ENCODE measurements around the gene AREL1. TPM values are rescaled to one million over a fixed set of nuclear protein-coding genes. Genes with fewer than 3 reads are reported as not detected.

AREL1 gene
- total and polyA plus RNA-seq, 2 donors (not counting 3 experiments of a cell fraction or from before 2014, with no cell fraction given): 46.4 to 67.2 TPM

DNA sequence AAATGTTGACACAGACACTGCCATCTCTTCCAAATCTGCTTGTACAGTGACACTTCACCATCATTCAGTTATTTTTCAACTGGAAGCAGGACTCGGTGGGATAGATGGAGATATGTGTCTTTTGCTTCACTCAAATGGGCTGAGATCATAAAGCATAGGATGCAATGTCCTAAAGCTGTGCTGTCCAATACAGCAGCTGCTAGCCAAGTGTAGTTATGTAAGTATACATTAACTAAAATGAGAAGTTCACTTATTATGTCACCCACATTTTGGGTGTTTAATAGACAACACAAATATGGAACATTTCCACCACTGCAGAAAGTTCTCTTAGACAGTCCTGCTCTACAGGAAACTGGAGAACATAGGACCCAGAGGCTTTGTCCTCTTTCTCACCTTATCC is 43.6 kb downstream of the AREL1 start:
- Histone ChIP-seq H3K9ac (replicated peaks; ENCODE audit: extremely low read depth, insufficient read depth, low read length) (no peak overlapping the region), H3K36me3 (ENCODE audit: control insufficient read depth in 2 of 2, extremely low read depth in 1 of 2, insufficient read depth in 2 of 2, low read length in 2 of 2) (peaks cover 12 to 21% of the 10 kb centered on the region in 2 experiments), H3K9me3 (replicated peaks; ENCODE audit: control insufficient read depth, insufficient read depth, low read length) (no peaks in the 10 kb centered on the region), H3K4me2 (ENCODE audit: insufficient read depth, low read length) (no peak overlapping the region), H3K27ac (ENCODE audit: insufficient read depth, low read depth, low read length) (no peak overlapping the region), H3K4me3 (replicated peaks in 1 of 3; ENCODE audit: insufficient read depth in 1 of 3, low read depth in 1 of 3, low read length in 3 of 3) (no peak overlapping the region), H4K20me1 (replicated peaks; ENCODE audit: control insufficient read depth, extremely low read depth, insufficient read depth, low read length) (no peaks in the 10 kb centered on the region), H3K27me3 (ENCODE audit: control insufficient read depth in 2 of 2, insufficient read depth in 2 of 2, low read length in 2 of 2) (no peaks in the 10 kb centered on the region), H3K9me1 (replicated peaks; ENCODE audit: control insufficient read depth, extremely low read depth, insufficient read depth, low read length) (no peaks in the 10 kb centered on the region), H3K4me1 (ENCODE audit: control insufficient read depth, extremely low read depth, insufficient read depth, low read length) (peaks cover 43% of the 10 kb centered on the region), H3K79me2 (ENCODE audit: control insufficient read depth, insufficient read depth, low read length) (no peaks in the 10 kb centered on the region), H2AFZ (ENCODE audit: low read depth, low read length) (no peak overlapping the region)
- POLR2A ChIA-PET: no interaction called here
- DNase-seq (ENCODE audit: low read depth, low spot score) (no peak), FAIRE-seq (no peak)
- intact Hi-C loops (cut with micrococcal nuclease) (no loop called here), dilution Hi-C loops (cut with MboI; ENCODE audit: extremely low pct_ligation_motif_present, low sequenced_read_pairs) (no loop called here)
- TF ChIP-seq, protein P1, sequence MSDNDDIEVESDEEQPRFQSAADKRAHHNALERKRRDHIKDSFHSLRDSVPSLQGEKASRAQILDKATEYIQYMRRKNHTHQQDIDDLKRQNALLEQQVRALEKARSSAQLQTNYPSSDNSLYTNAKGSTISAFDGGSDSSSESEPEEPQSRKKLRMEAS (IDR thresholded peaks at IDR 0.05; ENCODE audit: insufficient read depth, insufficient read length): no peak
- TF ChIP-seq MYC (IDR thresholded peaks at IDR 0.05; ENCODE audit: low read depth, low read length): no peak
- no peak for TF ChIP-seq POLR2AphosphoS5 (IDR thresholded peaks at IDR 0.05; ENCODE audit: insufficient read depth, low read depth, low read length)
- TF ChIP-seq JUN (IDR thresholded peaks at IDR 0.05; ENCODE audit: borderline replicate concordance, insufficient read depth, insufficient read length, low read depth): no peak
- TF ChIP-seq GATA2 (IDR thresholded peaks at IDR 0.05; ENCODE audit: insufficient read depth, insufficient read length, low read depth, low read length): no peak
- no peak for TF ChIP-seq FOS (IDR thresholded peaks at IDR 0.05; ENCODE audit: borderline replicate concordance, insufficient read depth, low read length)
- TF ChIP-seq, protein P2, sequence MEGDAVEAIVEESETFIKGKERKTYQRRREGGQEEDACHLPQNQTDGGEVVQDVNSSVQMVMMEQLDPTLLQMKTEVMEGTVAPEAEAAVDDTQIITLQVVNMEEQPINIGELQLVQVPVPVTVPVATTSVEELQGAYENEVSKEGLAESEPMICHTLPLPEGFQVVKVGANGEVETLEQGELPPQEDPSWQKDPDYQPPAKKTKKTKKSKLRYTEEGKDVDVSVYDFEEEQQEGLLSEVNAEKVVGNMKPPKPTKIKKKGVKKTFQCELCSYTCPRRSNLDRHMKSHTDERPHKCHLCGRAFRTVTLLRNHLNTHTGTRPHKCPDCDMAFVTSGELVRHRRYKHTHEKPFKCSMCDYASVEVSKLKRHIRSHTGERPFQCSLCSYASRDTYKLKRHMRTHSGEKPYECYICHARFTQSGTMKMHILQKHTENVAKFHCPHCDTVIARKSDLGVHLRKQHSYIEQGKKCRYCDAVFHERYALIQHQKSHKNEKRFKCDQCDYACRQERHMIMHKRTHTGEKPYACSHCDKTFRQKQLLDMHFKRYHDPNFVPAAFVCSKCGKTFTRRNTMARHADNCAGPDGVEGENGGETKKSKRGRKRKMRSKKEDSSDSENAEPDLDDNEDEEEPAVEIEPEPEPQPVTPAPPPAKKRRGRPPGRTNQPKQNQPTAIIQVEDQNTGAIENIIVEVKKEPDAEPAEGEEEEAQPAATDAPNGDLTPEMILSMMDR (IDR thresholded peaks at IDR 0.05; ENCODE audit: extremely low read depth in 1 of 2, insufficient read depth in 1 of 2, low read depth in 1 of 2, low read length in 2 of 2): no peak
- TF ChIP-seq POLR2A (IDR thresholded peaks at IDR 0.05; ENCODE audit: low read depth, low read length): no peak
- TF ChIP-seq EZH2 (IDR thresholded peaks at IDR 0.05; ENCODE audit: borderline replicate concordance, low read depth, low read length, severe bottlenecking): no peak
- BruUV-seq (replicated peaks): no TSS peak
- CTCF ChIA-PET: interaction anchor here (1.3 to 1.8 kb wide), 2 partner anchors 21 to 95 kb away, joined by 3 read pairs; no protein-coding TSS in a partner anchor
